22Rv1 (cell line): ENCODE data around the gene GOPC.

Source experiments
- CTCF ChIP-seq: fragments of 450-650 bp; IDR thresholded peaks from 2 replicates; pipeline ENCODE4 v1.5.1; 2017; ENCODE audit warnings: mild to moderate bottlenecking
- ZFX ChIP-seq: fragments of 450-650 bp; IDR thresholded peaks from 2 replicates; pipeline ENCODE4 v1.6.1; 2017; ENCODE audit warnings: antibody characterized with exemption, borderline replicate concordance

- TF ChIP-seq CTCF, result no peak
- TF ChIP-seq ZFX, result no peak
Observed at GRCh38 chr6:117627533-117627932, 25.2 kb upstream of the GOPC start.
